ENCODE data around the gene CHFR.
"Not testable (repeated sequence)": the region's sequence is repeated elsewhere in the genome, so short reads cannot be mapped to it uniquely, and the experiment has no call there.

GRCh38 chr12:132874620-132875019 lies 12.8 kb downstream of the CHFR start:
- TF ChIP-seq, protein P1, sequence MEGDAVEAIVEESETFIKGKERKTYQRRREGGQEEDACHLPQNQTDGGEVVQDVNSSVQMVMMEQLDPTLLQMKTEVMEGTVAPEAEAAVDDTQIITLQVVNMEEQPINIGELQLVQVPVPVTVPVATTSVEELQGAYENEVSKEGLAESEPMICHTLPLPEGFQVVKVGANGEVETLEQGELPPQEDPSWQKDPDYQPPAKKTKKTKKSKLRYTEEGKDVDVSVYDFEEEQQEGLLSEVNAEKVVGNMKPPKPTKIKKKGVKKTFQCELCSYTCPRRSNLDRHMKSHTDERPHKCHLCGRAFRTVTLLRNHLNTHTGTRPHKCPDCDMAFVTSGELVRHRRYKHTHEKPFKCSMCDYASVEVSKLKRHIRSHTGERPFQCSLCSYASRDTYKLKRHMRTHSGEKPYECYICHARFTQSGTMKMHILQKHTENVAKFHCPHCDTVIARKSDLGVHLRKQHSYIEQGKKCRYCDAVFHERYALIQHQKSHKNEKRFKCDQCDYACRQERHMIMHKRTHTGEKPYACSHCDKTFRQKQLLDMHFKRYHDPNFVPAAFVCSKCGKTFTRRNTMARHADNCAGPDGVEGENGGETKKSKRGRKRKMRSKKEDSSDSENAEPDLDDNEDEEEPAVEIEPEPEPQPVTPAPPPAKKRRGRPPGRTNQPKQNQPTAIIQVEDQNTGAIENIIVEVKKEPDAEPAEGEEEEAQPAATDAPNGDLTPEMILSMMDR (conservative IDR thresholded peaks at IDR 0.05 in 1 of 2, IDR thresholded peaks at IDR 0.05 in 1 of 2; ENCODE audit: extremely low read depth in 1 of 2, insufficient read depth in 1 of 2, low read depth in 1 of 2, low read length in 2 of 2) = not testable (repeated sequence)
- TF ChIP-seq EZH2 (IDR thresholded peaks at IDR 0.05; ENCODE audit: borderline replicate concordance, low read length) = not testable (repeated sequence)
